HepG2 (cell line): ENCODE measurements around the gene SNRNP27. TPM values are rescaled to one million over a fixed set of nuclear protein-coding genes. Genes with fewer than 3 reads are reported as not detected.
A peak's percentile ranks its signal among the peaks of the same experiment; 100 is the strongest.

Source experiments
- ELF1 ChIP-seq: sonication (generic); formaldehyde crosslinking; IDR thresholded peaks from 2 replicates; pipeline ENCODE4 v1.4.0; 2020; ENCODE audit warnings: missing genetic modification reagents
- ELF4 ChIP-seq: sonication (generic); formaldehyde crosslinking; IDR thresholded peaks from 2 replicates; pipeline ENCODE4 v1.5.0; 2020; ENCODE audit warnings: missing genetic modification reagents, mild to moderate bottlenecking, moderate library complexity, borderline replicate concordance
- FOXP1 ChIP-seq, 2 experiments: fragments of 450-650 bp in 1 of 2; IDR thresholded peaks; 2 replicates each; pipeline ENCODE4 v1.6.1; 2017 to 2018; ENCODE audit warnings: antibody characterized with exemption in 1 of 2
- GABPB1 ChIP-seq: IDR thresholded peaks from 2 replicates; pipeline ENCODE4 v1.6.1; 2016; ENCODE audit warnings: mild to moderate bottlenecking, missing genetic modification reagents, moderate library complexity, missing compliant biosample characterization
- HIVEP1 ChIP-seq: sonication (generic); formaldehyde crosslinking; IDR thresholded peaks from 2 replicates; pipeline ENCODE4 v1.4.0; 2020; ENCODE audit warnings: mild to moderate bottlenecking, missing genetic modification reagents
- HOXD1 ChIP-seq: sonication (generic); formaldehyde crosslinking; IDR thresholded peaks from 2 replicates; pipeline ENCODE4 v1.5.0; 2020; ENCODE audit warnings: missing genetic modification reagents
- IRF2 ChIP-seq: IDR thresholded peaks from 2 replicates; pipeline ENCODE4 v1.6.1; 2018; ENCODE audit warnings: missing genetic modification reagents, missing compliant biosample characterization
- KLF9 ChIP-seq: IDR thresholded peaks from 2 replicates; pipeline ENCODE4 v1.6.1; 2016; ENCODE audit warnings: low read depth
- MAFG ChIP-seq: sonication (generic); formaldehyde crosslinking; IDR thresholded peaks from 2 replicates; pipeline ENCODE4 v1.5.1; 2020; ENCODE audit warnings: mild to moderate bottlenecking, missing genetic modification reagents
- MED1 ChIP-seq: sonication (generic); formaldehyde crosslinking; IDR thresholded peaks from 2 replicates; pipeline ENCODE4 v1.4.0; 2020; ENCODE audit warnings: missing genetic modification reagents
- MEIS1 ChIP-seq: sonication (generic); formaldehyde crosslinking; IDR thresholded peaks from 2 replicates; pipeline ENCODE4 v1.9.0; 2021; ENCODE audit warnings: mild to moderate bottlenecking, missing genetic modification reagents, moderate library complexity, borderline replicate concordance
- MYC ChIP-seq: sonication (generic); formaldehyde crosslinking; IDR thresholded peaks from 2 replicates; pipeline ENCODE4 v1.9.0; 2021; ENCODE audit warnings: missing genetic modification reagents, borderline replicate concordance
- SRF ChIP-seq: IDR thresholded peaks from 2 replicates; pipeline ENCODE4 v1.6.1; 2011; ENCODE audit warnings: mild to moderate bottlenecking, low read depth, low read length, moderate library complexity
- TFE3 ChIP-seq: IDR thresholded peaks from 2 replicates; pipeline ENCODE4 v1.6.1; 2016
- XRCC5 ChIP-seq: fragments of 200-400 bp; formaldehyde crosslinking; optimal IDR thresholded peaks from 2 replicates; pipeline ENCODE3; 2017; ENCODE audit warnings: mild to moderate bottlenecking, low read length
- ZFP36 ChIP-seq: fragments of 150-350 bp; IDR thresholded peaks from 2 replicates; pipeline ENCODE4 v1.6.1; 2018; ENCODE audit warnings: borderline replicate concordance, low read length, low read depth; ENCODE audit not compliant: partially characterized antibody
- ZNF609 ChIP-seq: sonication (generic); formaldehyde crosslinking; IDR thresholded peaks from 2 replicates; pipeline ENCODE4 v1.4.0; 2020; ENCODE audit warnings: mild to moderate bottlenecking, missing genetic modification reagents, borderline replicate concordance
- ZNF672 ChIP-seq: sonication (generic); formaldehyde crosslinking; IDR thresholded peaks from 2 replicates; pipeline ENCODE4 v1.8.1; 2022; ENCODE audit warnings: missing genetic modification reagents
- ZNF761 ChIP-seq: sonication (generic); formaldehyde crosslinking; conservative IDR thresholded peaks from 2 replicates; pipeline ENCODE4 v1.4.0; 2020; ENCODE audit warnings: mild to moderate bottlenecking, missing genetic modification reagents
- polyA plus RNA-seq, 8 experiments: library from polyadenylated mRNA; depleted of rRNA in 3 of 8; stranded (reverse) in 7 of 8; unstranded in 1 of 8; fragments of >200 nt; fragmentation: Illumina TruSeq in 4 of 8; extraction: Trizol in 4 of 8; gene quantifications; 2 replicates each; pipeline versions ENCODE4 v1.2.1 to v1.2.3, GENCODE V29; 2011 to 2016; ENCODE audit warnings: low read depth in 4 of 8, missing spikeins in 1 of 8, mixed read lengths in 1 of 8; ENCODE audit not compliant: insufficient read depth in 1 of 8
- total RNA-seq, 5 experiments: library from RNA; depleted of rRNA; stranded (reverse); fragments of >200 nt; fragmentation: Illumina TruSeq; extraction: Trizol; gene quantifications; 2 replicates each; pipeline ENCODE4 v1.2.3, GENCODE V29; 2016; ENCODE audit warnings: low read depth in 1 of 5

SNRNP27 gene
- total and polyA plus RNA-seq, 2 of the 13 experiments (the other 11 are each of a cell fraction or from before 2014, with no cell fraction given): 49.8 to 54.6 TPM

- TF ChIP-seq IRF2 (CRISPR knock-in tag) (peak; percentile 71; the same call in 1 of the 2 replicates), ELF1 (CRISPR knock-in tag) (peak; percentile 89), GABPB1 (CRISPR knock-in tag) (peak; percentile 93), MYC (CRISPR knock-in tag) (peak; percentile 99), ZNF609 (CRISPR knock-in tag) (peak; percentile 71; the same call in 1 of the 2 replicates), HOXD1 (CRISPR knock-in tag) (0 out of 2 replicates have a peak, but pooled peaks have one; percentile 24), KLF9 (CRISPR knock-in tag) (peak; percentile 87; the same call in 1 of the 2 replicates), MED1 (peak; percentile 87), ZNF761 (CRISPR knock-in tag) (peak; percentile 95), XRCC5 (peak; percentile 63), ZFP36 (peak; percentile 22), TFE3 (CRISPR knock-in tag) (peak; percentile 20; the same call in 1 of the 2 replicates), FOXP1 (IDR thresholded peaks at IDR 0.05) (no peak), FOXP1 (CRISPR knock-in tag; IDR thresholded peaks at IDR 0.05) (no peak; the same call in 1 of the 2 replicates), ELF4 (CRISPR knock-in tag) (peak; percentile 85; the same call in 1 of the 2 replicates), MEIS1 (CRISPR knock-in tag) (peak; percentile 79; the same call in 1 of the 2 replicates), HIVEP1 (peak; percentile 95), SRF (no peak), ZNF672 (CRISPR knock-in tag) (no peak), MAFG (CRISPR knock-in tag) (0 out of 2 replicates have a peak, but pooled peaks have one; percentile 17)
Observed at GRCh38 chr2:69914164-69914949, 20.6 kb downstream of the SNRNP27 start (continued).
